Gastroesophageal sphincter (tissue), 4 donors: ENCODE results near the gene GATB. TPM values are rescaled to one million over a fixed set of nuclear protein-coding genes. Genes with fewer than 3 reads are reported as not detected.

ENCODE experiments used
- ATAC-seq: fragments of 150-250 bp; one replicate; pipeline ENCODE4 v1.9.1; 2016; ENCODE audit warnings: mild to moderate bottlenecking, moderate library complexity
- H3K27ac ChIP-seq, 4 donors: fragments of 200-600 bp; sonication (generic) in 3 of 4; 1 replicate in 3 of 4; 2 replicates in 1 of 4; pipeline ENCODE4 v1.5.1; 2016 to 2019
- H3K27me3 ChIP-seq: fragments of 200-600 bp; sonication (generic); one replicate; pipeline ENCODE4 v1.5.1; 2019
- H3K36me3 ChIP-seq, 2 donors: fragments of 200-600 bp; sonication (generic); one replicate each; pipeline ENCODE4 v1.5.1; 2019; ENCODE audit warnings: control low read depth in 1 of 2
- H3K4me1 ChIP-seq, 3 donors: fragments of 200-600 bp; sonication (generic); 1 replicate in 2 of 3; 2 replicates in 1 of 3; pipeline ENCODE4 v1.5.1; 2016 to 2019; ENCODE audit warnings: control low read depth in 2 of 3
- H3K4me3 ChIP-seq, 2 donors: fragments of 200-600 bp; sonication (generic); one replicate each; pipeline ENCODE4 v1.5.1; 2019; ENCODE audit warnings: mild to moderate bottlenecking in 1 of 2, moderate library complexity in 1 of 2
- H3K9me3 ChIP-seq, 3 donors: fragments of 200-600 bp; sonication (generic); one replicate each; pipeline ENCODE4 v1.5.1; 2017 to 2019; ENCODE audit warnings: control low read depth in 2 of 3
- EP300 ChIP-seq: sonication (generic); formaldehyde crosslinking; IDR thresholded peaks from one replicate; pipeline ENCODE4 v1.6.1; 2017; ENCODE audit warnings: antibody characterized with exemption, mild to moderate bottlenecking
- POLR2A ChIP-seq, 2 donors: fragments of 450-650 bp; IDR thresholded peaks; one replicate each; pipeline ENCODE4 v1.6.1; 2017; ENCODE audit warnings: antibody characterized with exemption in 2 of 2, mild to moderate bottlenecking in 2 of 2, moderate library complexity in 1 of 2
- POLR2AphosphoS5 ChIP-seq: sonication (generic); formaldehyde crosslinking; IDR thresholded peaks from one replicate; pipeline ENCODE4 v1.6.1; 2017; ENCODE audit warnings: antibody characterized with exemption
- WGBS, 2 donors: methylation state at CpG; one replicate each; pipeline ENCODE4 v1.1.5; 2018; ENCODE audit warnings: low coverage in 1 of 2; 5-methylcytosine and 5-hydroxymethylcytosine counted together
- total RNA-seq, 4 donors: library from RNA; depleted of rRNA; stranded (reverse); fragments of >200 nt; gene quantifications; one replicate each; pipeline ENCODE4 v1.1.0, GENCODE V29; 2016
- TF ChIP-seq, protein P1 (sequence below), 4 experiments: fragments of 200-600 bp in 2 of 4; fragments of 450-650 bp in 2 of 4; sonication (generic) in 1 of 4; IDR thresholded peaks; one replicate each; pipeline ENCODE4 v1.5.1; 2017 to 2019; ENCODE audit warnings: antibody characterized with exemption in 4 of 4, mild to moderate bottlenecking in 2 of 4, moderate library complexity in 2 of 4

Gene GATB
- total RNA-seq, 4 donors from 2014 or later, result 10.6 to 22.4 (median 16.6) TPM

DNA sequence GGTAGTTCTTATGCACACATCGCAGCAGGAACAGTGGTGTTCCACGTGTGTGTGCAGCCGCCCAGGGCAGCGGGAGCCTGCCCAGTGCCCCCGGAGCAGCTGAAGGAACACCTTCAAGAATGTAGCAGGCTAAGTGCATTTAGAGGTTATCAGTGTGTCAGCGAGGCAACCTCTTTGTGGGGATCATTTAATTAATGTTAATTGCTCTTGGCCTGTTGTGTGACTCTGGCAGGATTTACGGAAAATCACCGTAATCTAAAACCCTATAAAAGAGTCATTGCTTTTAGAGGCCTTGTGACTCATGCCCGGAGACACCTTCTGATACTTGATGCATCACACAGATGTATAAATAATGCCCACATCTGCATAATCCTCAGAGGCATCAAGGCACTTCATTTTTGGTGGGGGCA, 47.3 kb upstream of the GATB start:
- WGBS, 2 donors, result 41 to 80% methylated on average over 3 to 5 of the region's 9 CpGs
- no peak for ATAC-seq
- H3K27me3 ChIP-seq, result no peaks in the 10 kb centered on the region
- H3K27ac ChIP-seq, result no peak overlapping the region
- TF ChIP-seq, protein P1, sequence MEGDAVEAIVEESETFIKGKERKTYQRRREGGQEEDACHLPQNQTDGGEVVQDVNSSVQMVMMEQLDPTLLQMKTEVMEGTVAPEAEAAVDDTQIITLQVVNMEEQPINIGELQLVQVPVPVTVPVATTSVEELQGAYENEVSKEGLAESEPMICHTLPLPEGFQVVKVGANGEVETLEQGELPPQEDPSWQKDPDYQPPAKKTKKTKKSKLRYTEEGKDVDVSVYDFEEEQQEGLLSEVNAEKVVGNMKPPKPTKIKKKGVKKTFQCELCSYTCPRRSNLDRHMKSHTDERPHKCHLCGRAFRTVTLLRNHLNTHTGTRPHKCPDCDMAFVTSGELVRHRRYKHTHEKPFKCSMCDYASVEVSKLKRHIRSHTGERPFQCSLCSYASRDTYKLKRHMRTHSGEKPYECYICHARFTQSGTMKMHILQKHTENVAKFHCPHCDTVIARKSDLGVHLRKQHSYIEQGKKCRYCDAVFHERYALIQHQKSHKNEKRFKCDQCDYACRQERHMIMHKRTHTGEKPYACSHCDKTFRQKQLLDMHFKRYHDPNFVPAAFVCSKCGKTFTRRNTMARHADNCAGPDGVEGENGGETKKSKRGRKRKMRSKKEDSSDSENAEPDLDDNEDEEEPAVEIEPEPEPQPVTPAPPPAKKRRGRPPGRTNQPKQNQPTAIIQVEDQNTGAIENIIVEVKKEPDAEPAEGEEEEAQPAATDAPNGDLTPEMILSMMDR (IDR thresholded peaks at IDR 0.05), result no peak
- no peak for TF ChIP-seq POLR2AphosphoS5
- no peak for TF ChIP-seq EP300
- no peak for TF ChIP-seq POLR2A (IDR thresholded peaks at IDR 0.05)
- no peaks in the 10 kb centered on the region for H3K9me3 ChIP-seq
- H3K36me3 ChIP-seq, result no peaks in the 10 kb centered on the region
- H3K4me1 ChIP-seq, result peaks cover 0 to 23% (median 0%) of the 10 kb centered on the region in 3 donors
- no peak overlapping the region for H3K4me3 ChIP-seq

DNA sequence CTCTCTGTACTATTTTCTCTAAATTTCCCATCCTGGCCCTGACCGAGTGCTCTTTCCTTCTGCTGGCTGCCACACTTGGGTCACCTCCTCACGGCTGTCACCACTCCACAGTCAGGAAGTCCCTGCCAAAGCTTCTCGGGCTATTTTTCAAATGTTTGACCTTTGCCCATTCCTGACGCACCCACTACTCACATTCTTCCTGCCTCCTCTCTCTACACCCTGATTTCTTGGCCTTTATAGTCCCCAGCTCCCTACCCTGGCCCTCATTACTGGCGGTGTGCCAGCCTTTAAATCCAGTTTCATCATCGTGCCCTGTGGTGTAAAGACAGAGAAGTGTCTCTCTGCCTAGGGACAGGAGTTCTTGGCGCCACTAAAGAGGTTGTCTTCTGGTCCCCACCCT, 46.4 kb upstream of the GATB start:
- no peak overlapping the region for H3K4me3 ChIP-seq
- TF ChIP-seq EP300 (no peak), POLR2A (IDR thresholded peaks at IDR 0.05) (no peak), POLR2AphosphoS5 (no peak)
- TF ChIP-seq, protein P1 (IDR thresholded peaks at IDR 0.05), result no peak
- H3K9me3 ChIP-seq, result no peaks in the 10 kb centered on the region
- no peaks in the 10 kb centered on the region for H3K36me3 ChIP-seq
- ATAC-seq, result no peak
- peaks cover 0 to 23% (median 0%) of the 10 kb centered on the region in 3 donors for H3K4me1 ChIP-seq
- no peaks in the 10 kb centered on the region for H3K27me3 ChIP-seq
- peak overlapping the region in 3 of 4 donors; percentile 66 to 67 (median 67) for H3K27ac ChIP-seq
- WGBS, 2 donors, result 44 to 67% methylated on average over 5 to 6 of the region's 7 CpGs

DNA sequence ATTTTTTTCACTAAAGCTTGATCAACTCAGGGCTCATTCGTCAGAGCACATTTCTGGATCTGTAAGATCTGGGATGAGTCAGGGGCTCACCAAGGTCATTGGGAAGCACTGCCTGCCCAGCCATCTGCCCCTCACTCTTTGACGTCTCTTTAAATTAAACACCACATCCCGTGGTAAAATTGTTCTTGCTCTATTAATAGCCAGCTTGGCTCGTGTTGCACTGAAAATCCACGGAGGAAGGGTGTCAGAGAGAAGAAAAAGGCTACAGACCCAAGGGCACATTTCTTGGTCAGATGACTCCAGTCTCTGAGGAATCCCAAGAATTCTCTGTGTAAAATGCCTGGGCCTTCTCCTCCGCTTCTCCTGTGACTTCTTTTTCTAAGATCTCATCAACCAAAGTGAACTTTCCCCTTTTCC, 45.7 kb upstream of the GATB start:
- TF ChIP-seq EP300 (no peak), POLR2AphosphoS5 (peak; percentile 15)
- Histone ChIP-seq H3K4me3 (no peak overlapping the region), H3K9me3 (no peaks in the 10 kb centered on the region), H3K36me3 (no peaks in the 10 kb centered on the region), H3K27me3 (no peaks in the 10 kb centered on the region), H3K27ac (peak overlapping the region in 3 of 4 donors; percentile 66 to 67 (median 67)), H3K4me1 (peaks cover 0 to 23% (median 0%) of the 10 kb centered on the region in 3 donors)
- 14 to 34% methylated on average over 6 of the region's 6 CpGs for WGBS, 2 donors
- ATAC-seq, result peak; percentile 61

DNA sequence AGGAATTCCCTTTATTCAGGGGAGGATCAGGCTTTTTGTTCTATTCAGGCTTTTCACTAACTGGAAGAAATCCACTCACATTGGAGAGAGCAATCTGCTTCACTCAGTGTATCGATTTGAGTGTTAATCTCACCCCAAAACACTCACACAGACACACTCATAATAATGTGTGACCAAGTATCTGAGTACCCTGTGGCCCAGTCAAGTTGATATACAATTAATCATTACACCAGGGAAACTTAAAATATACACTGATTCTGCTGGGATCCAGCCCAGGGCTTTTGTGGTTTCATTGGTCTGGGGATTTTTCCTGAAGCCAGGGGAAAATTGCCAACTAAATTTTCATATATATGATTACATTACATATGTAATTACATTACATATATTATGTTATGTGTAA, 44.0 kb upstream of the GATB start:
- Histone ChIP-seq H3K27me3 (no peaks in the 10 kb centered on the region), H3K27ac (no peak overlapping the region), H3K36me3 (no peaks in the 10 kb centered on the region), H3K9me3 (no peaks in the 10 kb centered on the region), H3K4me1 (peaks cover 0 to 23% (median 0%) of the 10 kb centered on the region in 3 donors), H3K4me3 (no peak overlapping the region)
- no peak for ATAC-seq
- 47 to 83% methylated on average over 1 of the region's 1 CpG for WGBS, 2 donors
- TF ChIP-seq POLR2AphosphoS5 (no peak), EP300 (no peak), POLR2A (IDR thresholded peaks at IDR 0.05) (no peak)
- TF ChIP-seq, protein P1 (IDR thresholded peaks at IDR 0.05), result no peak

DNA sequence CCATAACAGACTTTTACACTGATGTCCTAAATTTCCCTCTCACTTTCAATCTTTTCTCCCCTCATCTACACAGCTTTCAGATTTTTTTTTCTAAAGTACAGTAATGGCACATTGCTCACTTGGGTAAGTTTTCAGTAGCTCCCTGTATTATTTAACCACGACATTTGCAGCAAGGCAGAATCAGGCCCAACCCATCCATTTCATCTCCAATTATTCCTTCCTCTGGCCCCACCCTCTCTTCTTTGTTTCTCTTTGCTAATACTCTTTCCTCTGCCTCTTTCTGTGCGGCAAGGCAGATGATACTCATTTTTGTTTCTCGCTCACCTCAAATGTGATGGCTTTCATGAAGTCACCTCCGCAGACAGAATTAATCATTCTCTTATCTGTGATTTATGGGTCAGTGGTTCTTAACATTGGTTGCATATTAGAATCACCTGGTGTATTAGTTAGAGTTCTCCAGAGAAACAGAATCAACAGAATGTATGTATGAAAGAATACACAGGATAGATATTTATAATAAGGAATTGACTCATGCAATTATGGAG, 43.4 kb upstream of the GATB start:
- WGBS, 2 donors, result 79 to 88% methylated on average over 4 of the region's 4 CpGs

More for the DNA sequence above, 43.4 kb upstream of the GATB start:
- Histone ChIP-seq H3K27me3 (no peaks in the 10 kb centered on the region), H3K9me3 (no peaks in the 10 kb centered on the region), H3K4me1 (peaks cover 0 to 23% (median 0%) of the 10 kb centered on the region in 3 donors), H3K4me3 (no peak overlapping the region), H3K27ac (no peak overlapping the region), H3K36me3 (no peaks in the 10 kb centered on the region)
- TF ChIP-seq POLR2A (IDR thresholded peaks at IDR 0.05) (no peak), EP300 (no peak), POLR2AphosphoS5 (no peak)
- TF ChIP-seq, protein P1 (IDR thresholded peaks at IDR 0.05), result no peak
- no peak for ATAC-seq
